ENCODE data around the gene VGLL4.
"Not testable (repeated sequence)": the region's sequence is repeated elsewhere in the genome, so short reads cannot be mapped to it uniquely, and the experiment has no call there.

Gene VGLL4

GRCh38 chr3:11536936-11537612, 106.6 kb downstream of the VGLL4 start:
- FAIRE-seq (no peak), DNase-seq (ENCODE audit: insufficient read length, low spot score) (no peak)

GRCh38 chr3:11536132-11536935, 107.4 kb downstream of the VGLL4 start:
- FAIRE-seq = no peak
- DNase-seq (ENCODE audit: insufficient read length, low spot score) = no peak

GRCh38 chr3:11535243-11535960, 108.3 kb downstream of the VGLL4 start:
- no peak for DNase-seq (ENCODE audit: insufficient read length, low spot score)
- FAIRE-seq = no peak

- FAIRE-seq = no peak
Measured at GRCh38 chr3:11534793-11535101, 109.0 kb downstream of the VGLL4 start.

GRCh38 chr3:11534011-11534792, 109.5 kb downstream of the VGLL4 start:
- DNase-seq (ENCODE audit: insufficient read length, low spot score) (no peak), FAIRE-seq (no peak)

More at GRCh38 chr3:11534793-11535101, 109.0 kb downstream of the VGLL4 start:
- no peak for DNase-seq (ENCODE audit: insufficient read length, low spot score)

GRCh38 chr3:11532931-11533391, 110.8 kb downstream of the VGLL4 start:
- FAIRE-seq (no peak), DNase-seq (ENCODE audit: insufficient read length, low spot score) (no peak)

GRCh38 chr3:11530153-11530721, 113.5 kb downstream of the VGLL4 start:
- peak; percentile 68 for FAIRE-seq

GRCh38 chr3:11529281-11529680, 114.4 kb downstream of the VGLL4 start:
- DNase-seq (ENCODE audit: insufficient read length, low spot score) (no peak), FAIRE-seq (no peak)

More at GRCh38 chr3:11530153-11530721, 113.5 kb downstream of the VGLL4 start:
- peak; percentile 56 for DNase-seq (ENCODE audit: insufficient read length, low spot score)

- not testable (repeated sequence) for FAIRE-seq; DNase-seq (ENCODE audit: insufficient read length, low spot score)
Measured at GRCh38 chr3:11526121-11526520, 117.6 kb downstream of the VGLL4 start.

- DNase-seq (ENCODE audit: insufficient read length, low spot score) = no peak
- no peak for FAIRE-seq
Measured at GRCh38 chr3:11523572-11524101, 120.1 kb downstream of the VGLL4 start.

- DNase-seq (ENCODE audit: insufficient read length, low spot score) = no peak
- FAIRE-seq = no peak
Measured at GRCh38 chr3:11522953-11523571, 120.7 kb downstream of the VGLL4 start.

GRCh38 chr3:11522398-11522715, 121.4 kb downstream of the VGLL4 start:
- no peak for FAIRE-seq
- no peak for DNase-seq (ENCODE audit: insufficient read length, low spot score)

- FAIRE-seq (no peak), DNase-seq (ENCODE audit: insufficient read length, low spot score) (no peak)
Measured at GRCh38 chr3:11521167-11521566, 122.5 kb downstream of the VGLL4 start.

GRCh38 chr3:11517601-11518000, 126.1 kb downstream of the VGLL4 start:
- FAIRE-seq (no peak), DNase-seq (ENCODE audit: insufficient read length, low spot score) (no peak)

- FAIRE-seq (peak; percentile 13), DNase-seq (ENCODE audit: insufficient read length, low spot score) (peak; percentile 77)
Measured at GRCh38 chr3:11514191-11514821, 129.4 kb downstream of the VGLL4 start.

GRCh38 chr3:11513817-11514135, 129.9 kb downstream of the VGLL4 start:
- DNase-seq (ENCODE audit: insufficient read length, low spot score) (no peak), FAIRE-seq (no peak)

GRCh38 chr3:11513125-11513816, 130.4 kb downstream of the VGLL4 start:
- not testable (repeated sequence) for FAIRE-seq; DNase-seq (ENCODE audit: insufficient read length, low spot score)

- DNase-seq (ENCODE audit: insufficient read length, low spot score); FAIRE-seq: not testable (repeated sequence)
Measured at GRCh38 chr3:11511606-11512005, 132.1 kb downstream of the VGLL4 start.

- no peak for DNase-seq (ENCODE audit: insufficient read length, low spot score)
- no peak for FAIRE-seq
Measured at GRCh38 chr3:11510356-11510755, 133.4 kb downstream of the VGLL4 start.
